HG03558 (cell line): ENCODE results near the gene EHD3.
A peak's percentile ranks its signal among the peaks of the same experiment; 100 is the strongest.

Experiments used
- ATAC-seq: cut with Tn5 transposase; IDR thresholded peaks from one replicate; pipeline ENCODE4 v1.9.1; 2021; ENCODE audit warnings: moderate number of reproducible peaks; ENCODE audit not compliant: unreplicated experiment; ENCODE audit errors: extremely low read depth

Gene EHD3

GRCh38 chr2:31233741-31234682 lies at the start of gene EHD3:
Gene EHD3, plus strand, starts transcription at chr2:31234152. Its CDS starts 470 bp downstream, at chr2:31234622.
- peak; percentile 94 for ATAC-seq

- ATAC-seq, result no peak
These were observed 46.8 kb upstream of the EHD3 start for GRCh38 chr2:31187166-31187565.

GRCh38 chr2:31188131-31188530 lies 45.8 kb upstream of the EHD3 start:
- no peak for ATAC-seq

- ATAC-seq, result no peak
These were observed 44.8 kb upstream of the EHD3 start for GRCh38 chr2:31189141-31189540.

GRCh38 chr2:31190188-31190587 lies 43.8 kb upstream of the EHD3 start:
- ATAC-seq, result no peak

GRCh38 chr2:31191931-31192330 lies 42.0 kb upstream of the EHD3 start:
- no peak for ATAC-seq

GRCh38 chr2:31192396-31192795 lies 41.6 kb upstream of the EHD3 start:
- ATAC-seq, result no peak

- ATAC-seq, result no peak
These were observed 41.0 kb upstream of the EHD3 start for GRCh38 chr2:31192851-31193392.

GRCh38 chr2:31193806-31194205 lies 40.1 kb upstream of the EHD3 start:
- ATAC-seq, result no peak

GRCh38 chr2:31196622-31197021 lies 37.3 kb upstream of the EHD3 start:
- no peak for ATAC-seq

GRCh38 chr2:31197166-31197565 lies 36.8 kb upstream of the EHD3 start:
- no peak for ATAC-seq

GRCh38 chr2:31197669-31198068 lies 36.3 kb upstream of the EHD3 start:
- no peak for ATAC-seq

GRCh38 chr2:31199206-31199605 lies 34.7 kb upstream of the EHD3 start:
- no peak for ATAC-seq

GRCh38 chr2:31200972-31201371 lies 33.0 kb upstream of the EHD3 start:
- ATAC-seq, result no peak

- no peak for ATAC-seq
These were observed 31.9 kb upstream of the EHD3 start for GRCh38 chr2:31202041-31202440.

GRCh38 chr2:31202833-31203232 lies 31.1 kb upstream of the EHD3 start:
- no peak for ATAC-seq

GRCh38 chr2:31203916-31204315 lies 30.0 kb upstream of the EHD3 start:
- no peak for ATAC-seq

GRCh38 chr2:31204783-31205182 lies 29.2 kb upstream of the EHD3 start:
- no peak for ATAC-seq

- ATAC-seq, result no peak
These were observed 28.8 kb upstream of the EHD3 start for GRCh38 chr2:31205186-31205585.

GRCh38 chr2:31205613-31206012 lies 28.3 kb upstream of the EHD3 start:
- ATAC-seq, result no peak

- ATAC-seq, result no peak
These were observed 26.2 kb upstream of the EHD3 start for GRCh38 chr2:31207790-31208189.

GRCh38 chr2:31208240-31208639 lies 25.7 kb upstream of the EHD3 start:
- ATAC-seq, result no peak
